ENCODE measurements around the gene MTR. TPM values are rescaled to one million over a fixed set of nuclear protein-coding genes. Genes with fewer than 3 reads are reported as not detected.

Gene MTR
- total RNA-seq, 1 donor from 2014 or later = 35.8 TPM

DNA sequence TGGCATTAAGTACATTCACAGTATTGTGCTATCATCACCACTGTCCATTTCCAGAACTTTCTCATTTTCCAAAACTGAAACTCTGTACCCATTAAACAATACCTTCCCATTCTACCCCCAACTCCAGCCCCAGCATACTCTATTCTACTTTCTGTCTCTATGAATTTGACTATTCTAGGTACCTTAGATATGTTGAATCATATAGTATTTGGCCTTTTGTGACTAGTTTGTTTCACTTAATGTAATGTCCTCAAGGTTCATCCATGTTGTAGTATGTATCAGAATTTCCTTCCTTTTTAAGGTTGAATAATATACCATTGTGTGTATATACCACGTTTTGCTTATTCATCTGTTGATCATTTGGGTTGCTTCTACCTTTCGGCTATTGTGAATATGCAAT, 11.5 kb downstream of the MTR start:
- Histone ChIP-seq H3K27ac (ENCODE audit: low read depth, low read length) (no peak overlapping the region), H3K4me3 (ENCODE audit: insufficient read depth, low read depth, low read length) (no peak overlapping the region), H3K36me3 (ENCODE audit: insufficient read depth, low read length) (peaks cover 11% of the 10 kb centered on the region), H3K27me3 (ENCODE audit: insufficient read depth, low read length) (no peaks in the 10 kb centered on the region), H3K4me1 (ENCODE audit: insufficient read depth, low read length) (no peaks in the 10 kb centered on the region), H3K9ac (ENCODE audit: low read length) (no peak overlapping the region), H3K9me3 (ENCODE audit: insufficient read depth, low read depth, low read length) (no peaks in the 10 kb centered on the region), H3K79me2 (ENCODE audit: insufficient read depth, low read length) (peaks cover 31% of the 10 kb centered on the region), H2AFZ (ENCODE audit: low read depth, low read length) (no peak overlapping the region), H3K4me2 (ENCODE audit: low read length) (no peak overlapping the region), H4K20me1 (ENCODE audit: insufficient read depth, low read length) (peaks cover 11% of the 10 kb centered on the region)
- Mint-ChIP-seq H3K27me3 (ENCODE audit: low read depth, unreplicated experiment) (no peaks in the 10 kb centered on the region), H3K36me3 (ENCODE audit: low read depth, unreplicated experiment) (peaks cover 4% of the 10 kb centered on the region), H3K4me1 (ENCODE audit: low read depth, unreplicated experiment) (peaks cover 1% of the 10 kb centered on the region), H3K9me3 (ENCODE audit: unreplicated experiment) (no peaks in the 10 kb centered on the region), H3K4me3 (ENCODE audit: unreplicated experiment) (no peak overlapping the region), H3K27ac (ENCODE audit: unreplicated experiment) (no peak overlapping the region)
- no peak for TF ChIP-seq EZH2 (IDR thresholded peaks at IDR 0.05; ENCODE audit: insufficient read depth, low read length)
- no peak for TF ChIP-seq CTCF (IDR thresholded peaks at IDR 0.05; ENCODE audit: insufficient read depth, low read depth, low read length)
- DNase-seq (ENCODE audit: low read depth) (no peak), FAIRE-seq (no peak)

DNA sequence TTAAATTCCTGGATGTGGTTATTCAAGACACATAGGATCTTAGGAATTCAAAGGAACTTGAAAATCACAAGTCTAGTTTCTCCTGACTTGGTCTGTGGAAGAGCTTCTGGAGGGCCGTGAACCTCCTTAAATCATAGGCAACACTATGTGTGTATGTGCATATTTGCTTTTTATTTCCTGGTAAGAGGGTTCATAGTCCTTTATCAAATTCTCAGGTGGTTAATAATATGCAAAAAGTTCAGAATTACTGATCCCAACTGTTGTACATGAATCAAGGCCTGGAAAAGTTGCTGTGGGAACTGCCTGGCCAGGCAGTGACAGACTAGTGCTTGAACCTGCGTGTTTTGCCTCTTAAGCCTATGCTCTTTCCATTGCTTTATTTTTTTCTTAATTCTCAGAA, 12.9 kb downstream of the MTR start:
- H3K9me3 ChIP-seq (ENCODE audit: insufficient read depth, low read depth, low read length) = no peaks in the 10 kb centered on the region
- H3K36me3 ChIP-seq (ENCODE audit: insufficient read depth, low read length) = peaks cover 12% of the 10 kb centered on the region
- DNase-seq (ENCODE audit: low read depth) = peak; percentile 6

More for the DNA sequence above, 12.9 kb downstream of the MTR start:
- H3K4me2 ChIP-seq (ENCODE audit: low read length) = no peak overlapping the region
- TF ChIP-seq CTCF (IDR thresholded peaks at IDR 0.05; ENCODE audit: insufficient read depth, low read depth, low read length) (no peak), EZH2 (IDR thresholded peaks at IDR 0.05; ENCODE audit: insufficient read depth, low read length) (no peak)
- H3K4me3 ChIP-seq (ENCODE audit: insufficient read depth, low read depth, low read length) = no peak overlapping the region
- FAIRE-seq = no peak
- no peaks in the 10 kb centered on the region for H3K4me1 Mint-ChIP-seq (ENCODE audit: low read depth, unreplicated experiment)
- H3K4me3 Mint-ChIP-seq (ENCODE audit: unreplicated experiment) = no peak overlapping the region
- H3K9ac ChIP-seq (ENCODE audit: low read length) = no peak overlapping the region
- no peak overlapping the region for H2AFZ ChIP-seq (ENCODE audit: low read depth, low read length)
- no peak overlapping the region for H3K27ac Mint-ChIP-seq (ENCODE audit: unreplicated experiment)
- peaks cover 4% of the 10 kb centered on the region for H3K36me3 Mint-ChIP-seq (ENCODE audit: low read depth, unreplicated experiment)
- no peaks in the 10 kb centered on the region for H3K9me3 Mint-ChIP-seq (ENCODE audit: unreplicated experiment)
- H4K20me1 ChIP-seq (ENCODE audit: insufficient read depth, low read length) = no peaks in the 10 kb centered on the region
- H3K27me3 Mint-ChIP-seq (ENCODE audit: low read depth, unreplicated experiment) = no peaks in the 10 kb centered on the region
- no peaks in the 10 kb centered on the region for H3K4me1 ChIP-seq (ENCODE audit: insufficient read depth, low read length)
- no peaks in the 10 kb centered on the region for H3K27me3 ChIP-seq (ENCODE audit: insufficient read depth, low read length)
- peaks cover 19% of the 10 kb centered on the region for H3K79me2 ChIP-seq (ENCODE audit: insufficient read depth, low read length)
- H3K27ac ChIP-seq (ENCODE audit: low read depth, low read length) = no peak overlapping the region
